Renal cortical epithelial cell (primary cell): Measurements from ENCODE around the gene ATRN. TPM values are rescaled to one million over a fixed set of nuclear protein-coding genes. Genes with fewer than 3 reads are reported as not detected.
A peak's percentile ranks its signal among the peaks of the same experiment; 100 is the strongest.
"Not testable (repeated sequence)": the region's sequence is repeated elsewhere in the genome, so short reads cannot be mapped to it uniquely, and the experiment has no call there.

Experiments
- DNase-seq: peaks from one replicate; pipeline ENCODE4 v3.0.0-alpha.2; 2011; ENCODE audit warnings: low read depth
- total RNA-seq: library from RNA; depleted of rRNA; stranded (reverse); fragments of >200 nt; gene quantifications from 2 replicates; pipeline ENCODE4 v1.2.3, GENCODE V29; 2014

The ATRN gene
- total RNA-seq, 1 donor from 2014 or later = 66.1 TPM

GRCh38 chr20:3470208-3470626 lies 601 bp upstream of the ATRN start:
- no peak for DNase-seq

GRCh38 chr20:3471397-3472021 lies 691 bp downstream of the ATRN start:
- DNase-seq = no peak

GRCh38 chr20:3472105-3472504 lies 1.3 kb downstream of the ATRN start:
- no peak for DNase-seq

- DNase-seq = no peak
Measured at GRCh38 chr20:3473324-3473723, 2.5 kb downstream of the ATRN start.

- no peak for DNase-seq
Measured at GRCh38 chr20:3473944-3474343, 3.1 kb downstream of the ATRN start.

- not testable (repeated sequence) for DNase-seq
Measured at GRCh38 chr20:3477003-3477860, 6.4 kb downstream of the ATRN start.

GRCh38 chr20:3477861-3478544 lies 7.2 kb downstream of the ATRN start:
- DNase-seq = no peak

GRCh38 chr20:3479025-3479424 lies 8.2 kb downstream of the ATRN start:
- no peak for DNase-seq

- peak; percentile 40 for DNase-seq
Measured at GRCh38 chr20:3479759-3480615, 9.2 kb downstream of the ATRN start.

GRCh38 chr20:3483309-3483708 lies 12.5 kb downstream of the ATRN start:
- DNase-seq = no peak

GRCh38 chr20:3483784-3484183 lies 13.0 kb downstream of the ATRN start:
- DNase-seq = no peak

- no peak for DNase-seq
Measured at GRCh38 chr20:3485913-3486312, 15.1 kb downstream of the ATRN start.

- no peak for DNase-seq
Measured at GRCh38 chr20:3486850-3487249, 16.0 kb downstream of the ATRN start.

- no peak for DNase-seq
Measured at GRCh38 chr20:3492669-3493068, 21.9 kb downstream of the ATRN start.

GRCh38 chr20:3494218-3494617 lies 23.4 kb downstream of the ATRN start:
- no peak for DNase-seq

GRCh38 chr20:3502878-3503277 lies 32.1 kb downstream of the ATRN start:
- no peak for DNase-seq

- DNase-seq = no peak
Measured at GRCh38 chr20:3505148-3505547, 34.3 kb downstream of the ATRN start.

- no peak for DNase-seq
Measured at GRCh38 chr20:3509064-3509463, 38.2 kb downstream of the ATRN start.

GRCh38 chr20:3510110-3510509 lies 39.3 kb downstream of the ATRN start:
- no peak for DNase-seq

- DNase-seq = not testable (repeated sequence)
Measured at GRCh38 chr20:3512239-3512638, 41.4 kb downstream of the ATRN start.

- DNase-seq = no peak
Measured at GRCh38 chr20:3514012-3514642, 43.3 kb downstream of the ATRN start.
